HL-60 (cell line): ENCODE results near the gene DHX34.
"Not testable (repeated sequence)": the region's sequence is repeated elsewhere in the genome, so short reads cannot be mapped to it uniquely, and the experiment has no call there.

Source experiments
- DNase-seq, 2 experiments: peaks; one replicate each; pipeline ENCODE4 v3.0.0-alpha.2; 2010 to 2020; ENCODE audit warnings: low read depth in 1 of 2, low spot score in 1 of 2
- H3K27ac ChIP-seq: fragments of 250-450 bp; sonication (Bioruptor Pico); replicated peaks from 2 replicates; pipeline ENCODE4 v1.5.1; 2020; ENCODE audit warnings: mild to moderate bottlenecking, moderate library complexity
- H3K27me3 ChIP-seq: fragments of 250-450 bp; sonication (Bioruptor Pico); 2 replicates; pipeline ENCODE4 v1.5.1; 2021; ENCODE audit warnings: mild to moderate bottlenecking, moderate library complexity; ENCODE audit not compliant: insufficient read depth, poor library complexity, severe bottlenecking
- H3K4me3 ChIP-seq: replicated peaks from 2 replicates; pipeline ENCODE4 v1.5.1; 2011; ENCODE audit warnings: mild to moderate bottlenecking, control low read depth, low read length; ENCODE audit not compliant: insufficient read depth
- CTCF ChIP-seq: IDR thresholded peaks from one replicate; pipeline ENCODE4 v1.5.1; 2011; ENCODE audit warnings: low read length, control low read depth, inconsistent platforms; ENCODE audit not compliant: insufficient read depth
- GABPA ChIP-seq: IDR thresholded peaks from 2 replicates; pipeline ENCODE4 v1.6.1; 2012; ENCODE audit warnings: low read depth
- POLR2AphosphoS5 ChIP-seq: IDR thresholded peaks from 2 replicates; pipeline ENCODE4 v1.6.1; 2012; ENCODE audit warnings: low read depth
- REST ChIP-seq: IDR thresholded peaks from 2 replicates; pipeline ENCODE4 v1.6.1; 2012; ENCODE audit warnings: low read depth; ENCODE audit not compliant: insufficient replicate concordance
- SPI1 ChIP-seq: IDR thresholded peaks from 2 replicates; pipeline ENCODE4 v1.6.1; 2012; ENCODE audit warnings: low read depth, mild to moderate bottlenecking, borderline replicate concordance

DHX34 gene

GRCh38 chr19:47343194-47343802 lies 5.8 kb upstream of the DHX34 start:
- no peak for DNase-seq
- TF ChIP-seq GABPA (no peak), CTCF (no peak), REST (no peak), POLR2AphosphoS5 (no peak), SPI1 (no peak)
- no peaks in the 10 kb centered on the region for H3K27me3 ChIP-seq
- no peak overlapping the region for H3K27ac ChIP-seq
- no peak overlapping the region for H3K4me3 ChIP-seq

- Histone ChIP-seq H3K27me3 (no peaks in the 10 kb centered on the region), H3K27ac (no peak overlapping the region), H3K4me3 (no peak overlapping the region)
- no peak for DNase-seq
- TF ChIP-seq CTCF (no peak), REST (no peak), SPI1 (no peak), GABPA (no peak), POLR2AphosphoS5 (no peak)
These were observed 4.7 kb upstream of the DHX34 start for GRCh38 chr19:47344425-47344824.

GRCh38 chr19:47346024-47346423 lies 3.1 kb upstream of the DHX34 start:
- not testable (repeated sequence) for H3K27me3 ChIP-seq, H3K27ac ChIP-seq, DNase-seq, H3K4me3 ChIP-seq

GRCh38 chr19:47350630-47351029 lies 1.5 kb downstream of the DHX34 start:
- no peak for DNase-seq
- H3K27me3 ChIP-seq = no peaks in the 10 kb centered on the region
- H3K4me3 ChIP-seq = no peak overlapping the region
- TF ChIP-seq CTCF (no peak), POLR2AphosphoS5 (no peak), GABPA (no peak), SPI1 (no peak), REST (no peak)
- H3K27ac ChIP-seq = no peak overlapping the region
